GM12872 (cell line): ENCODE data around the gene GUCY2D.

Source experiments
- CTCF ChIP-seq: IDR thresholded peaks from 3 replicates; pipeline ENCODE4 v1.5.1; 2011; ENCODE audit warnings: low read depth, mild to moderate bottlenecking, low read length, moderate library complexity; ENCODE audit not compliant: insufficient read depth

Gene GUCY2D

DNA sequence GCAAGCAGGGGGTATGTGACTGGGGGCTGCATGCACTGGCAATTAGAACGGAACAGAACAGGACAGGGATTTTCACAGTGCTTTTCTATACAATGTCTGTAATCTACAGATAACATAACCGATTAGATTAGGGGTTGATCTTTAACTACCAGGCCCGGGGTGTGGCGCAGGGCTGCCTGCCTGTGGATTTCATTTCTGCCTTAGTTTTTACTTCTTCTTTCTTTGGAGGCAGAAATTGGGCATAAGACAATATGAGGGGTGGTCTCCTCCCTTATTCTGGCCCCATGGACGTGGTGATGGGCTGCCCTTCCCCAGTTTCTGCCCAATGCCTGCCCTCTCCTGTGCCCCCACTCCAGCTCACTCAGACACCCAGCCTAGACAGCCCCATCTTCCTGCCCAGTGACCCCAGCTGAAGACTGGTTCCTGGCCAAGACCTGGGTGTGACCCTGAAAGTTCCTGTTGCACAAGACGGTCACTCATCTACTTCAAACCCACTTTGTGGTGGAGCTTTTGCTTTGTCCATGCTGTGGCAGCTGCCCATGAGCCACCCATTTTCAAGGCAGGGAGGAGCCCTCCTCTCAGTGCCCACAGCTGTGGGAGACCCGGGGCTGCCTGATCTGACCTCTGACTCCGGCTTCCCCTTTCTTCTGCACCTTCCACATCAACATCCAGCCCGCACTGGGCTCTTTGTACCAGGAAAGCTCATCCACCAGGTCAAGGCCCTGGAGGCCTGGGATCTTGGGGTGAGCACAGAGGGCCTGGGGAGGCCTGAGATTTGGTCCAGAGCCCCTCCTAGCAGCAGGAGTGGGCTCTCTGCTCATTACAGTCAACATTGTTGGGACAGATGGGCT is 66.5 kb downstream of the GUCY2D start:
- no peak for TF ChIP-seq CTCF

DNA sequence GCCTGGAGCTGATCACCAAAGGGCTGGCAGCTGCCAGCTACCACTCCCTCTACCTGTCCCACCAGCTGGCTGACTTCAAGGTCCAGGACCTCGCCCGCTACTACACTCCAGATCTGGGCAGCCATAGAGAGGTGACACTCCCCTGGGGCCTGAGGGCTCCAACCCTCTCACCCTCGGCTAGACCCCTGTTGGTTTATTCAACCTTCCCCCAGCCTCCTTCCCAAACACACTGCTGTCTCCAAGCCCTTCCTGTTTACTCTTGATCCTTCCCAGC is 67.1 kb downstream of the GUCY2D start:
- no peak for TF ChIP-seq CTCF
